ENCODE results near the gene APBA2.

The APBA2 gene

GRCh38 chr15:28986726-28987125 is 101.0 kb downstream of the APBA2 start:
- no peak for DNase-seq

- no peak for DNase-seq
Observed at GRCh38 chr15:28987337-28987736, 101.6 kb downstream of the APBA2 start.

DNA sequence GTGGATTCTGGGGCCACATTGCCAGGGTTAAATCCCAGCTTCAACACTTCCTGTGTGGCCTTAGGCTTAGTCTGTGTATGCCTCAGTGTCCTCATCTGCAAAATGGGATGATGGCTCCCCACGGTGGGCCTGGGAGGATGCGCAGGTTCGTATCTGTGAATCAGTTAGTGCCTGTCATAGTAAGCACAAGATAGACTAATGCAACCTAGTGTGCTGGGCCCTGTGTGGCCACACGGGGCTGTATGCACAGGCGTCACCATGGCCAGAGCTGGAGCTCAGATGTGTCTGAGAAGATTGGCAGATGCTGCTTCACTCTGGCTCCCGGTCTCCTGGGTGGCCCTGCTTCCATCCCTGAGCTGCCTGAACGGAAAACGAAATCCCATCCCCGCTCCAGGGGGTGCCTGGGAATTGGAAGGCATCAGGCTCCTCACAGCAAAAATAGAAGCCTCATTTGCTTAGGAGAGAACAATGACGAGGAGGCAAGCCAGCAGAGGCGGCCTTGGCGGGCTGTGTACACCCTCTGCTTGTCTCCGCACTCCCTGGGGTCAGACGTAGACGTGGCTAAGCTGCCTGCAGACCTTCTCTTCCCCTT is 103.6 kb downstream of the APBA2 start:
- DNase-seq, result peak; percentile 76

GRCh38 chr15:28989896-28990295 is 104.1 kb downstream of the APBA2 start:
- DNase-seq, result no peak

GRCh38 chr15:28990390-28990789 is 104.6 kb downstream of the APBA2 start:
- DNase-seq, result no peak

GRCh38 chr15:28991236-28992171 is 105.7 kb downstream of the APBA2 start:
- no peak for DNase-seq

GRCh38 chr15:28992336-28992864 is 106.6 kb downstream of the APBA2 start:
- DNase-seq, result no peak

- DNase-seq, result peak; percentile 36
Observed at GRCh38 chr15:28993051-28993719, 107.4 kb downstream of the APBA2 start.

- no peak for DNase-seq
Observed at GRCh38 chr15:28993720-28994053, 107.9 kb downstream of the APBA2 start.

- DNase-seq, result no peak
Observed at GRCh38 chr15:28994142-28994830, 108.5 kb downstream of the APBA2 start.

GRCh38 chr15:28994831-28995596 is 109.2 kb downstream of the APBA2 start:
- DNase-seq, result peak; percentile 22

DNA sequence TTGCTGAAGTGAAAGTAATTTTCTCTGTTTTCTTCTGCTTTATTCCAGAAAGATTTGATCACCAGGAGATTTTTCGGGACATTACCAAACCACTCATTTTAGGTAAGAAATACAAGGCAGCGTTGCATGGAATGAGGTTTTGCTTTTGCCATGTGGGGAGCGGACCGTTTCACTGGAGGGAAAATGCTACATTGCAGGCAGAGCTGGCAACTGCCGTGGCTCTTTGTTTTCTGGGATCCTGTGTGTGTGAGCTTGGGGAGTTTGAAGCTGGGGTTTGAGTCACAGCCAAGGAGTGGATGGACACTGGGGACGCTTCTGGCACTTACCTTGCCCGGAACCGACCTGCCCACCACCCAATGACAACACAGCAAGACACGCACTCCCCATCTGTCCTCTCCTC is 109.9 kb downstream of the APBA2 start:
- no peak for DNase-seq

DNA sequence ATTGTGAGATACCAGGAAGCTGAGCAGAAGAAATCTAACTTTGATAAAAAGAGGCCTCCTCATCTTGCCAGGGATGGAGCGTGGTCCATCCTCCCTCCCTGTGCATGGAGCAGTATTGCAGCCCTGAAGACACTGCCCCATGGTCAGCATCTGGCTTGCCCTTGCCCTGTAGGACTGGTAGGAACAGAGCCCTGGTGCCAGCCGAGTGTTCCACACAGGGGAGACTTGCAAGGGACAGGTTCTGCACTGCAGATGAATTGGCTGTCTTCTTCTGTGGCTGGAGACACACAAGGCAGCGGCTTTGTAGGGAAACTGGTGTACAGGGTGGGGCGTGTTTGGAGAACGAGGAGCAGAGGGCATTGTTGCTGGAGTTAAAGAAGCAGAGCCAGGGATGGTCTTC is 110.5 kb downstream of the APBA2 start:
- no peak for DNase-seq

DNA sequence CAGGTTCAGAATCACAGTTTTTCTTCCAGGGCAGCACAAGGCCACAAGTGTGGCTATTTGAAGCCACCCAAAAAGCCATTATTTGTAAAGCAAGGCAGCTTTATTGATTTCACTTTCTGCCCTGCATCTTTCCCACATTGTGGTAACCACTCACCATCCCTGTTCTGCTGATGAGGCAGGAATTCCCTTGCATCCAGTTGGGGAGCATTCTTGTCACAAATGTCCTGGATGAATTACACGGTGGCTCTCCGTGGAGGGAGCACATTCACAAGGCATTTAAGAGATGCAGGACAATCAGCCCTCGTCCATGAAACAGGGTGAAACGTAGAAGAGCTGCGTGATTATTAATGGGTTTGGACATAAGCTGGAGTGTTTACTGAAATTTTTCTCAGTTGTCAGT is 111.2 kb downstream of the APBA2 start:
- DNase-seq, result no peak

DNA sequence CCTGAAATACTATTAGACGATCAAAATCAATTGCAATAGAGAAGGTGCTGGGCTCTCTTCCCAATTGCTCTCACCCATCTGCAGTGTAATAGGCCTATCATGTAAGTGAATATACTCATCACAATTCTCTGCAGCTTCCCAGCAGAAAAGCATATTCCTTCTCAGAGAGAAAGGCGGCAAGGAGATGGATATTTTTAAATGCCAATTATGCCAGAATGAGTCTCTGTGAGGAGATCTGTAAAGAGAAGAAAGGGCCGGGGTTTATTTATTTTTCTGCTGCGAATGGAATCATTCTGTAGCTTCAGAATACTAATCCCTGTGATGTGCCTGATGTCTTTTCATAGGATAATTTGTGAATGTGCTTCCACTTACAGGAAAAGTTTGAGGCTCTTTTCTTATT is 112.0 kb downstream of the APBA2 start:
- DNase-seq, result no peak

- no peak for DNase-seq
Observed at GRCh38 chr15:28998511-28998910, 112.7 kb downstream of the APBA2 start.

DNA sequence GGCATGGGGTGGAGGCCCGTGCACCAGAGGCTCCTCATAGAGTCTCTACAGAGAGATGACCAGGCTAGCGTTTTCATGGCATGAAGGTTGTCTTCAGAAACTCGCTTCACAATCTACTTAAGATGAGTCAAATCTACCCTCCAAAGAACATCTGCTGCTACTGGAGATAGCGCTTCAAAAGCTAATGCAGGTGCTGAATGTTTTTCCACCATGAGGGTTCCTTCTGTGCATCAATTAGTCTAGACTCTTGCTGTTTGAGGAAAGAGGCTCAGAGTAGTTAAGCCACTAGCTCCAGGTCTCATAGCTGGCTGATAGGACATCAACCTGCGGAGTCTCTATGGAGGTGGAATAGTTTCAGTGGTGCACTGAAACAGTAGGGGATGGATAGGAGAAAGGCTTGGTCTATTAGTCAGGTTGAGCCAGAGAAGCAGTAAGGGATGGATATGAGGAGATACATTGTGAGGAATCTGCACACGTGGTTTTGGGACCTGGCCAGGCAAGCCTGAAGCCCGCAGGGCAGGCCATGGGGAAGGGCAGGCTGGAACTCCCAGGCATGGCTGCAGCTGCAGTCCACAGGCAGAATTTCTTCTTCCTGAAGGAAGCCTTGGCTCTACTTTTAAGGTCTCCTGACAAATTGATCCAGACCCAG is 117.5 kb downstream of the APBA2 start:
- no peak for DNase-seq

GRCh38 chr15:29003840-29004233 is 118.1 kb downstream of the APBA2 start:
- DNase-seq, result no peak

GRCh38 chr15:29005931-29006330 is 120.2 kb downstream of the APBA2 start:
- no peak for DNase-seq

GRCh38 chr15:29008846-29009245 is 123.1 kb downstream of the APBA2 start:
- DNase-seq, result no peak

GRCh38 chr15:29012097-29012496 is 126.3 kb downstream of the APBA2 start:
- DNase-seq, result no peak

GRCh38 chr15:29014493-29014892 is 128.7 kb downstream of the APBA2 start:
- DNase-seq, result no peak
